NCI-H1092 (cell line): ENCODE data around the gene FBXO34.
"Not testable (repeated sequence)": the region's sequence is repeated elsewhere in the genome, so short reads cannot be mapped to it uniquely, and the experiment has no call there.

ENCODE experiments used
- DNase-seq: peaks from one replicate; lab custom pipeline; 2025; lab: John Stamatoyannopoulos, UW

Gene FBXO34

GRCh38 chr14:55309761-55310365 lies 38.6 kb downstream of the FBXO34 start:
- DNase-seq, result no peak

GRCh38 chr14:55312379-55313030 lies 41.3 kb downstream of the FBXO34 start:
- DNase-seq, result not testable (repeated sequence)

- DNase-seq, result no peak
Measured at GRCh38 chr14:55313480-55313879, 42.3 kb downstream of the FBXO34 start.

GRCh38 chr14:55314449-55314848 lies 43.2 kb downstream of the FBXO34 start:
- no peak for DNase-seq

- DNase-seq, result no peak
Measured at GRCh38 chr14:55316564-55316963, 45.3 kb downstream of the FBXO34 start.

GRCh38 chr14:55317542-55318306 lies 46.5 kb downstream of the FBXO34 start:
- no peak for DNase-seq

- DNase-seq, result no peak
Measured at GRCh38 chr14:55318694-55319093, 47.5 kb downstream of the FBXO34 start.

GRCh38 chr14:55323910-55324309 lies 52.7 kb downstream of the FBXO34 start:
- DNase-seq, result no peak

GRCh38 chr14:55324812-55325211 lies 53.6 kb downstream of the FBXO34 start:
- DNase-seq, result no peak

- DNase-seq, result no peak
Measured at GRCh38 chr14:55327179-55327578, 56.0 kb downstream of the FBXO34 start.

- DNase-seq, result no peak
Measured at GRCh38 chr14:55328317-55328716, 57.1 kb downstream of the FBXO34 start.

GRCh38 chr14:55329999-55330710 lies 58.9 kb downstream of the FBXO34 start:
- no peak for DNase-seq

- no peak for DNase-seq
Measured at GRCh38 chr14:55332654-55333570, 61.7 kb downstream of the FBXO34 start.

- DNase-seq, result no peak
Measured at GRCh38 chr14:55333711-55334485, 62.7 kb downstream of the FBXO34 start.

- no peak for DNase-seq
Measured at GRCh38 chr14:55336162-55336561, 64.9 kb downstream of the FBXO34 start.

- no peak for DNase-seq
Measured at GRCh38 chr14:55336691-55337090, 65.5 kb downstream of the FBXO34 start.

- DNase-seq, result no peak
Measured at GRCh38 chr14:55339770-55340169, 68.5 kb downstream of the FBXO34 start.

- peak; percentile 24 for DNase-seq
Measured at GRCh38 chr14:55340482-55340881, 69.3 kb downstream of the FBXO34 start.

GRCh38 chr14:55341781-55342180 lies 70.6 kb downstream of the FBXO34 start:
- no peak for DNase-seq

- not testable (repeated sequence) for DNase-seq
Measured at GRCh38 chr14:55344582-55345163, 73.5 kb downstream of the FBXO34 start.
